Frontal cortex (tissue), 4 donors: Measurements from ENCODE around the gene PITHD1. TPM values are rescaled to one million over a fixed set of nuclear protein-coding genes. Genes with fewer than 3 reads are reported as not detected.
"Not testable (repeated sequence)": the region's sequence is repeated elsewhere in the genome, so short reads cannot be mapped to it uniquely, and the experiment has no call there.

Experiments
- DNase-seq, 2 donors: peaks; one replicate each; pipeline ENCODE4 v3.0.0; 2012; ENCODE audit warnings: low spot score in 2 of 2
- FAIRE-seq: peaks from 2 replicates; lab custom pipeline; 2012; peaks lifted over from hg19 to GRCh38; lab: Jason Lieb, UNC
- total RNA-seq: library from RNA; depleted of rRNA; stranded (reverse); fragments of >200 nt; gene quantifications from one replicate; pipeline ENCODE4 v1.2.3, GENCODE V29; 2014
- donor health status: control.
- donor health status: control.
- donor health status: control.

The PITHD1 gene, protein sequence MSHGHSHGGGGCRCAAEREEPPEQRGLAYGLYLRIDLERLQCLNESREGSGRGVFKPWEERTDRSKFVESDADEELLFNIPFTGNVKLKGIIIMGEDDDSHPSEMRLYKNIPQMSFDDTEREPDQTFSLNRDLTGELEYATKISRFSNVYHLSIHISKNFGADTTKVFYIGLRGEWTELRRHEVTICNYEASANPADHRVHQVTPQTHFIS
- total RNA-seq = 83.6 TPM

DNA sequence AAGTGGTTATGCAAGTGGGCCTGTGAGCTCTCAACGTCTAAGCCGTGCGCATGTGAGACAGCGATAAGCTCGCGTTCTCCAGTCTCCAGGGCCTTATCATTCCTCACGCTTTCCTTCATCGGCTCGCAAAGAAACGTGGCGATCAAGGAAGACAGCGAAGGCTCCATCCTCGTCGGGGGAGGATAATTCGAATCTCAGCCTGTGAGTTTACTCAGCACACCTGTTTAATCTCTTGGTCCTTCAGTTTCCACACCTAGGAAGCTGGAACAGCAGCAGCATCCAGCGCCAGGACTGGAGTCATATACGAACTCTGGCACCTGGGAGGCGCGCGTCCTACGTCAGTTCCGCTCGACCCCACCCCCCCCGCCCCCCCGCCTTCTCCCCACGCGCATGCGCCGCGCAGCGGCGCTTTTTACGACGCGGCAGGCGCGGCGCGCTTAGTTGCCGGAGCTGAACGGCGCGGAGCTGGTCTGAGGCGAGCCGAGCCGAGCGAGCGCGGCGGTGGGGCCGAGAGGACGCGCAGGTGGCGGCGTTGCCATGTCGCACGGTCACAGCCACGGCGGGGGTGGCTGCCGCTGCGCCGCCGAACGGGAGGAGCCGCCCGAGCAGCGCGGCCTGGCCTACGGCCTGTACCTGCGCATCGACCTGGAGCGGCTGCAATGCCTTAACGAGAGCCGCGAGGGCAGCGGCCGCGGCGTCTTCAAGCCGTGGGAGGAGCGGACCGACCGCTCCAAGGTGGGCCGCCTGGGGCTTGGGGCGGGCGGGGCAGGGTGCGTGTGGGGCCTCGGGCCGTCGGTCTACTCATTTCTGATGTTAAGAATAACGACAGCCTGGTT, at the start of gene PITHD1:
PITHD1 (plus strand) TSS at position 440 of the 836 bp plus-strand sequence; CDS start at position 538, 98 bp downstream.
- DNase-seq (peak; percentile 92 to 94), FAIRE-seq (no peak)

DNA sequence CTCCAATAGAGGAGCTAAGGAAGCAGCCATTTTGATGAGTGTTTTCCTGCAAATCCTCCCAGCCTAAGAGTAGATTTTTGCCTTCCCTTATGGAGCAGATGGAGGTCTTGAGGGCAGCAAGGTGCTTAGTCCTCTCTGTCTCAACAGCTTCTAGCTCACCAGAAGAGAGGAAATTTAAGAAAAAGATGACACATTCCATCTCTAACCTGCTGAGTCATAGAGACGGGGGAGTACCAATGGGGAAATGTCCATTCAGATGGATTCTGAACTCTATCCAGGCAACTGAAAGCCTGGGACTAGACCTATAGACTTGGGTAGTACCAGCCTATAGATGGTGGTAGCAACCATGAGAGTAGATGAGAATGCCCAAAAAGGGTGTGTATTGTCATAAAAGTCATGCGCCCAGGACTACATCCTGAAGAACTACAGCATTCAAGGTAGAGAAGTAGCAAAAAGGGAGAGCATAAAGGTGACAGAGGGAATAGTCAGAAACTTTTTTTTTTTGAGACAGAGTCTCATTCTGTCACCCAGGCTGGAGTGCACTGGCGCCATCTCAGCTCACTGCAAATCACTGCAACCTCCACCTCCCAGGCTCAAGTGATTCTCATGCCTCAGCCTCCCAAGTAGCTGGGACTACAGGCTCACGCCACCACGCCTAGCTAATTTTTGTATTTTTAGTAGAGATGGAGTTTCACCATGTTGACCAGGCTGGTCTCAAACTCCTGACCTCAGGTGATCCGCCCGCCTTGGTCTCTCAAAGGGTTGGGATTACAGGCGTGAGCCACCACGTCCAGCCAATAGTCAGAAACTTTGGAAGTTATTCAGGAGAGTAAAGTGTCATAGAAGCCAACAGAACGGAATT, 45.6 kb upstream of the PITHD1 start:
- FAIRE-seq = no peak

DNA sequence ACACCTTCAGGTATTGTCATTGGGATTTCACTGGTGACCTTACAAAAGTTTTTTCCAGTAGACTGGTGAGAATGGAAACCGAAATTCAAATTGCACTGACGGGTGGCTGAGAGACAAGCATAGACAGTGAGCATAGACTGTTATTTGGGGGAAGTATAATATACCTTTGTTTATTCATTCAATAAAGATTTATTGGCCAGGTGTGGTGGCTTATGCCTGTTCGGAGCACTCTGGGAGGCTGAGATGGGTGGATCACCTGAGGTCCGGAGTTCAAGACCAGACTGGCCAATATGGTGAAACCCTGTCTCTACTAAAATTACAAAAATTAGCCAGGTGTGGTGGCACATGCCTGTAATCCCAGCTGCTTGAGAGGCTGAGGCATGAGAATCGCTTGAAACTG, 44.9 kb upstream of the PITHD1 start:
- not testable (repeated sequence) for DNase-seq, FAIRE-seq

More for the DNA sequence above, 45.6 kb upstream of the PITHD1 start:
- DNase-seq = no peak

DNA sequence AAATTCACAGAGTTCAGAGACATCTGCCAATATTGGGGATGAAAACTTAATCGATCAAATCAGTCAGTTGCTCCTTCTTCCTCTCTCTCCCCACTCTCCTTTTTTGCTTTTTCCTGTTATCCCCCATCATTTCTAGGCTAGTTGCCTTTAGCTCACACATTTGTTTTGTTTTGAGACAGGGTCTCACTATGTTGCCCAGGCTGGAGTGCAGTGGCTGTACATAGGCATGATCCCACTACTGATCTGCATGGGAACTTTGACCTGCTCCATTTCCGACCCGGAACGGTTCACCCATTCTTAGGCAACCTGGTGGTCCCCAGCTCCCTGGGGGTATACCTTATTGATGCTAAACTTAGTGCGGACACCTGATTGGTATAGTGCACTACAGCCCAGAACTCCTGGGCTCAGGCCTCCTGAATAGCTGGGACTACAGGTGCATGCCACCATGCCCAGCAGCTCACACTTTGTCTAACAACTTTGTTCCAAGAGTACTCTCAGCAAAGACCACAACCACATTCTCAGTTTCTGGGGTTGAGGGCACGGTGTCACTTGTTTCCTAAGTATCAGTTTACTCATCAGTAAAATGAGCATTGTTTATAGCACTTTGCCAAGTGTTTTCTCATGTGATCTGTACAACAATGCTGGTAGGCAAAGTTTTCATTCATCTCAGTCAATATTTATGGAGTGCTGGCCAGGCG, 41.6 kb upstream of the PITHD1 start:
- no peak for FAIRE-seq
- no peak for DNase-seq

DNA sequence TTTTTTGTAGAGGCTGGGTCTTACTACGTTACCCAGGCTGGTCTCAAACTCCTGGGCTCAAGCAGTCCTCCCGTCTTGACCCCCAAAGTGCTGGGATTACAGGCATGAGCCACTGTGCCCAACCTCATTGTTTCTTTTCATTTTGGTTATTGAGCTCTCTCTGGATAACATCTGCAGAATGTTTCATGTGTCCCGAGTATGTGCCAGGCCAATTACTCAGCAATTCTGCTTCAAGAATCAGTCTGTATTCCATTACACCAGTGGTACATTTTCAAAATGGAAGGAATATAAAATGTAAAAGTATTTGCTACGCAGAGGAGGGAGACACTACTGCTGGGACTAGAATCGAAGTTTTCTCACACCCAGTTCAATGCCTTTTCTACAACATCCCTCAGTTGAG, 36.6 kb upstream of the PITHD1 start:
- FAIRE-seq (no peak), DNase-seq (no peak)

DNA sequence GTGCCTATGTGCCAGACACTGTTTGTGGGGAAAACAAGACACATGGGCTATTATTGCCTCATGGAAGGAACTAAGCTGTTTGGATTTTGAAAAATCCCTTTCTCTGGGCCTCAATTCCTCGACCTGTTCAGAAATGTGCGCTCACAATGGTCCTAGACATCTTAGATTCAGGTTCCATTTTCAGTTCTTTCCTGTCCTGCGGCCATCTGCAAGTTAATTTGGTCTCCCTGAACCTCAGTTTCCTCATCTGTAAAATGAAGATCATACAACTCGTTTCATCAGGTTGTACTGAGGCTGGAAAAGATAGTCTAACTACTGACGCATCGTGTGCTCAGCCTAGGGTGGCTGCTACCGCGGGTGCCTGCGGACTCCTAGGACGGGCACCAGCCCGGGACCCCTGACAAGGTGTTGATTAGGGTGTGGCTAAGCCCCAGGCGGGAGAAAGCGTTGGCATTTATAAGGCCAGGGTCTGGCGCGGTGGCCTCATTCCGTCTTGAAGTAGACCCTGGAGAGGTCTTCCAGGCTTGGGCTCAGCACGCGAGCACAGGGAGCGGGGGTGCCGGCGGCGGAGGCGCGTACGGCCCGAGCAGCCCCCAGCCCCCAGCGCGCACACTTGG, 35.4 kb upstream of the PITHD1 start:
- DNase-seq (peak in 1 of 2 donors; percentile 36), FAIRE-seq (no peak)

DNA sequence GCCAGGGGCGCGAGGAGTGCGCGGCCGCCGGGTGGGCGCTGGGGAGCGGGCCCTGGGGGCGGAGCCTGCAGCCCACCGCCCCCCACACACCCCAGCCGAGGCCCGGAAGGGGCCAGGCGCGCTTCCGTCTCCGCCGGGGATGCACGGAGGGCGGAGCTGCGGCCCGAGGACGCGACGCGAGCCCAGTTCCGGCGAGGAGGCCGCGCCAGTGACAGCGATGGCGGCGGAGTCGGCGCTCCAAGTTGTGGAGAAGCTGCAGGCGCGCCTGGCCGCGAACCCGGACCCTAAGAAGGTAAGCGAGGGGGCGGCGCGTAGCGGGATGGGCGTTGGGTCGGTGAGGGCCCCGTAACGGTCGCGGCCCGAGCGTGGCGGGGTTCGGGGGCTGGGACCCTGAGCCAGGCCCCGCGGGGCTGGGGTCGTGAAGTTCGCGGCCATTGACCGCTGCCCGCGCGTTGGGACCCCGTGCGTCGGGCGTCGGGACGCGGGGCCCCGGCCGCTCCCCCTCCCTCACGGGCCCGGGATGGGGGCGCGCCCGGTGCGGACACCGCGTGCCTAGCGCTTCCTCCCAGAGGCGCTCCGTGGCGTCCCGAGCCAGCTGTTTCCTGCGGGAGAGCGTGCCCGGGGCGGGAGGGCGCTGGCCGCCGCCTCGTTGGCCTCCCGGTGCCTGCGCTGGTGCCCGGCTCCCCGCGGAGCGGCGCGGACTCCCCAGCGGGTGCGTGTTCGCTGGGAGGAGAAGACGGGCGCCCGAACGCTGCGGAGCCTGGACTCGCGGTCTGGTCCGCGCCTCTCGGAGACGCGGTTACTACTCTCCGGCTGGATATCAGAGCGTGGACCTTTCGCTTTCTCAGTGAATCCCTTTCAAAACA, 34.7 kb upstream of the PITHD1 start, which contains the start of gene ELOA:
ELOA (plus strand) TSS at position 185 of the 866 bp plus-strand sequence; CDS start at position 218, 33 bp downstream.
- FAIRE-seq = no peak
- peak; percentile 89 to 92 for DNase-seq

DNA sequence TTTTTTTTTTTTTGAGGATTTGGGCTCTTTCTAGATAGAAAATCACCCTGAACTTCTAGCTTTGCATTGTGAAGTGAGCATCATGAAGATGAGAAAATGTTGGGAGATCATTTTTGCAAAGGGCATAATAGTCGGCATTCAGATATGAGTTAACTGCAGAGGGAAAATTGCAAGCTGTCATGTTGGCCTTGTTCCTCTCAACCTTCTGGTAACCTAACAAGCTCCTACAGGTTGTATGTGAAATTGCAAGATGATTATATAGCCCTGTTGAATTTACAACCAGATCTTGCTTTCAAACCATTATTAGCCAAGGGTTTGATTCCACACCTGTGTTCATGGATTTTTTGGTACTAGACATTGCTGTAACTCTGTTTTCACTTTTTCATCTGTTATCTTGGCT, 32.7 kb upstream of the PITHD1 start:
- DNase-seq = no peak
- no peak for FAIRE-seq

DNA sequence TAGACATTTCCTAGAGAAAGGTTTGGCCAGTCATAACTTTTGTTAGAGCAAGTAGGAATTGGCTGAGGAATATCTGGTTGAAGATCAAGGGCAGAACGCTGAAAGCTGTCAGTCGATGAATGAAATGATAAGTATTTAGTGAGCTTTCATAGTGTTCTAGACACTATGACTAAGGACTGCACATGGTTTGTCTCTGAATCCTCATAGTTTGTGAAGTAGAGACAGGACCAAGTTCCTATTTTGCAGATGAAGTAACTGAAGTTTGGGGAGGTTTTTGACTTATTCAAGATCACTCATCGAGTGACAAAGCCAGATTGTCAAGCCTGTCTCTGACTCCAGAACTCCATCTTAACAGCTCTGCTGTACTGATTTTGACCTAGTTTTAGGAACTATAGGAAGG, 30.2 kb upstream of the PITHD1 start:
- no peak for DNase-seq
- no peak for FAIRE-seq

DNA sequence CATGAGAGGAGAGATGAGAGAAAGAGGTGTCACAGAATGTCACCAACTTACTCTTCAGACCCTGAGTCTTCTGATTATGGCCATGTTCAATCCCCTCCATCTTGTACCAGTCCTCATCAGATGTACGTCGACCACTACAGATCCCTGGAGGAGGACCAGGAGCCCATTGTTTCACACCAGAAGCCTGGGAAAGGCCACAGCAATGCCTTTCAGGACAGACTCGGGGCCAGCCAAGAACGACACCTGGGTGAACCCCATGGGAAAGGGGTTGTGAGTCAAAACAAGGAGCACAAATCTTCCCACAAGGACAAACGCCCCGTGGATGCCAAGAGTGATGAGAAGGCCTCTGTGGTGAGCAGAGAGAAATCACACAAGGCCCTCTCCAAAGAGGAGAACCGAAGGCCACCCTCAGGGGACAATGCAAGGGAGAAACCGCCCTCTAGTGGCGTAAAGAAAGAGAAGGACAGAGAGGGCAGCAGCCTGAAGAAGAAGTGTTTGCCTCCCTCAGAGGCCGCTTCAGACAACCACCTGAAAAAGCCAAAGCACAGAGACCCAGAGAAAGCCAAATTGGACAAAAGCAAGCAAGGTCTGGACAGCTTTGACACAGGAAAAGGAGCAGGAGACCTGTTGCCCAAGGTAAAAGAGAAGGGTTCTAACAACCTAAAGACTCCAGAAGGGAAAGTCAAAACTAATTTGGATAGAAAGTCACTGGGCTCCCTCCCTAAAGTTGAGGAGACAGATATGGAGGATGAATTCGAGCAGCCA, 27.0 kb upstream of the PITHD1 start:
- DNase-seq (peak in 1 of 2 donors; percentile 49), FAIRE-seq (no peak)

DNA sequence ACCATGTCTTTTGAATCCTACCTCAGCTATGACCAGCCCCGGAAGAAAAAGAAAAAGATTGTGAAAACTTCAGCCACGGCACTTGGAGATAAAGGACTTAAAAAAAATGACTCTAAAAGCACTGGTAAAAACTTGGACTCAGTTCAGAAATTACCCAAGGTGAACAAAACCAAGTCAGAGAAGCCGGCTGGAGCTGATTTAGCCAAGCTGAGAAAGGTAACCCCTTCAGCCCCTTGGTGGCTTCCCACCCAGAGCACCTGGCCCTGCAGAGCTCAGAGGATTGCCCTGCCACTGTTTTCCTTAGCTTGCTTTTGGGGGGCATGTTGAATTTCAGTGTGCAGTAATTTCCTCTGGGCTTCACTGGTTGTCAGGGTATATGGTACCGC, 26.4 kb upstream of the PITHD1 start:
- DNase-seq = no peak
- no peak for FAIRE-seq

DNA sequence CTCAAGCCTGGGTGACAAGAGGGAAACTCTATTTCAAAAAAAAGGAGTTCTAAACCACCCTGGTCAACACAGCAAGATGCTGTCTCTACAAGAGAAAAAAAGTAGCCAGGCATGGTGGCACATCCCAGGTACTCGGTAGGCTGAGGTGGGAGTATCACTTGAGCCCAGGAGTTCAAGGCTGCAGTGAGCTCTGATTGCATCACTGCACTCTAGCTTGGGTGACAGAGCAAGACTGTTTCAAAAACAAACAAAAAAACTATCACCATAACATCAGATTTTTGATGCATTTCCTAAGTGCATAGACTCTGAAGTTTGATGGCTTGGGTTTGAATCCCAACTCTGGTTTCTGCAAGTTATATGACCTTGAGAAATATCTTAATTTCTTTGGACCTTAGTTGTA, 25.3 kb upstream of the PITHD1 start:
- FAIRE-seq = no peak
- DNase-seq = no peak

DNA sequence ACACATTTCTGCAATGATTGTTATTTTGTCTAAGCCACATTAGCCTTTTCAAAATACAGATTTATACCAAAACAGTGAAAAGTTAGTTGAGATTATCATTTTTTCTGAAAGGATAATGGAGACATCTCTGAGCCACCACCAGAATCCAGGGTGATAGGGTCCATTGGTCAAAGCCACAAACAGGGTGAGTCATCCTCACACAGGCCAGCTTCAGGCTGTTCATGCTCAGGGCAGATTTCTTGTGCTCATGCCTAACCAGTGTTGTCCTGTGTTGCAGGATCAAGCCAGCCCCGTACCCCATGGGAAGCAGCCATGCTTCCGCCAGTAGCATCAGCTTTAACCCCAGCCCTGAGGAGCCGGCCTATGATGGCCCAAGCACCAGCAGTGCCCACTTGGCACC, 21.5 kb upstream of the PITHD1 start:
- no peak for FAIRE-seq
- no peak for DNase-seq

DNA sequence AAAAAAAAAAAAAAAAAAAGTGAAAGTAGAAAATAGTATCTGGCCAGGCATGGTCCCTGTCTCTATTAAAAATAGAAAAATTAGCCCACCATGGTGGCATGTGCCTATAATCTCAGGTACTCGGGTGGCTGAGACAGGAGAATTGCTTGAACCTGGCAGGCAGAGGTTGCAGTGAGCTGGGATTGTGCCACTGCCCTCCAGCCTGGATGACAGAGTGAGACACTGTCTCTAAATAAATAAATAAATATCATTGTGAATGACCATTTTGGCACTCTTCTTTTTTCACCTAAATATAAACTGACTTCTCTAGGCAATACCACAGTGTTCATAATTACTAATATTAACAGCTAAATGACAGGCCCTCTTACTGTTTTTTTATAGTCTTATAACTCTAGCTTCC, 20.4 kb upstream of the PITHD1 start:
- DNase-seq = no peak
- FAIRE-seq = no peak

DNA sequence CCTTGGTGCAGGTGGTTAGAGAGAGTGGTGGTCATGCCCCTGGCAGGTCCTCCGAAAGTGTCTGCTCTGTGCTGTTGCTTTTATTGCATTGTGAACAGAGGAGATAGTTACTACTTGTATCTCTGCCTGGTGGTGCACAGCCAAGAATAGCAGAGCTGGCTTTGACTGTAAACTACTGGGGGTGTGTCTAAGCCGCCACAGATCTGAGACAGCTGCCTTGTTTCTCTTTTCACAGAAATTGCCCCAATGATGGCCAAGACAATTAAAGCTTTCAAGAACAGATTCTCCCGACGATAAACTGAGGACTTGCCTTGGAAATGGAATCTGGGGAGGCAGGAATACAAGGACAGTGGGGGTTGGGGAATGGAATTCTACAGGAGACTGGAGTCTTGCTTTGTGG, 18.9 kb upstream of the PITHD1 start:
- DNase-seq (no peak), FAIRE-seq (no peak)

DNA sequence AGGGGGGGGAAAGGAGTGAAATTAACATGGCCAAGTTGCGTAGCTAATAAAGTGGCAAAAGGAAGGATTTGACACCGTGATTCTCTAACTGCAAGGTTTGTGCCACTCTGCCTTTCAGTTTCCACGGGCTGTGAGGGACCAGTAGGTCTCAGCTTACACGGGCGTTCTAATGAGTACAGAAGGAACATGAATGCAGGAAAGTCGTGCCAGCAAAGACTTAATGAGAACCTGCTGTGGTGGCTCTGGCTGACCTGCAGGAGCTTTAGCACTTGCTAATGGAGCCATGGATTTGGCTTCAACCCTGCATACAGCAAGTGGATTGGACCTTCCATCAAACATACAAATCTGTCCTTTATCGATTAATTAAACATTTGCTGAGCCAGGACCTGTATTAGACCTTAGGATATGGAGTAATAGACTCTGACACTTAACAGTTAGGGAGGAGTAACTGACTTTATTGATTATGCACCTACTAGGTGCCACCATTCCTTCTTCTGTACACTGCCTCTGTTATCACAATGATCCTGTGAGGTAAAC, 15.1 kb upstream of the PITHD1 start:
- FAIRE-seq = no peak
- no peak for DNase-seq

DNA sequence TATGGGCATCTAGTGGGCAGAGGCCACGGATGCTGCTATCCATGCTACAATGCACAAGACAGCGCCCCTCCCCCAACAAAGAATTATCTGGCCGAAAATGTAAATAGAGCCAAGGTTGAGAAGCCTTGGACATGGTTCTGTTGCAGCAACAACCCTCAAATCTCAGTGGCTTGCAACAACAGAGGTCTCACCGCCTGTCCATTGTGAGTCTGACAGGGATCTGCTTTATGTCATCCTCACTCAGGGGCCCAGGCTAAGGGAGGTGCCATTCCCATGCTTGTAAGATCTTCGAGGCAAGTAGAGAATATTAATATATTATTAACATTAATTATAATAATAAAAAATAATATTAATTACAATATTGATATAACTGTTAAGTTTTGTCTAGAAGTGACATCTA, 9.5 kb upstream of the PITHD1 start:
- FAIRE-seq (no peak), DNase-seq (no peak)
